Endothelial cell of umbilical vein (primary cell): ENCODE data around the gene UBE2H. TPM values are rescaled to one million over a fixed set of nuclear protein-coding genes. Genes with fewer than 3 reads are reported as not detected.

ENCODE experiments used
- BruUV-seq: library from RNA; stranded (reverse); fragments of 400-500 nt; replicated peaks from 2 replicates; lab custom pipeline; 2021; lab: Mats Ljungman, UMichigan
- CTCF ChIA-PET: fragments of 300-600, 350-600 bp; sonication (Branson Sonifier 250); formaldehyde crosslinking; loops from one replicate; lab custom pipeline; 2021; ENCODE audit warnings: antibody characterized with exemption, inconsistent platforms; lab: Charles Lee
- POLR2A ChIA-PET: fragments of 300-600, 350-600 bp; sonication (Branson Sonifier 250); formaldehyde crosslinking; loops from one replicate; lab custom pipeline; 2021; ENCODE audit warnings: antibody characterized with exemption, inconsistent platforms; lab: Charles Lee
- DNase-seq: peaks from one replicate; pipeline ENCODE4 v3.0.0-alpha.2; 2011; ENCODE audit warnings: low read depth, low spot score
- FAIRE-seq: peaks from 2 replicates; lab custom pipeline; 2011; peaks lifted over from hg19 to GRCh38; lab: Jason Lieb, UNC
- H2AFZ ChIP-seq: 2 replicates; pipeline ENCODE4 v1.6.0; 2012; ENCODE audit warnings: low read depth, low read length, control low read depth, inconsistent platforms
- H3K27ac ChIP-seq: 2 replicates; pipeline ENCODE4 v1.5.1; 2011; ENCODE audit warnings: low read depth, mild to moderate bottlenecking, control low read depth, low read length, moderate library complexity; ENCODE audit not compliant: insufficient read depth
- H3K27me3 ChIP-seq, 2 experiments: 2 replicates each; pipeline versions ENCODE4 v1.6.0 to v1.6.1; 2011; ENCODE audit warnings: low read length in 2 of 2, mixed read lengths in 1 of 2; ENCODE audit not compliant: control insufficient read depth in 2 of 2, insufficient read depth in 2 of 2
- H3K36me3 ChIP-seq, 2 experiments: 2 replicates in 1 of 2; 3 replicates in 1 of 2; pipeline ENCODE4 v1.5.1; 2011; ENCODE audit warnings: low read length in 2 of 2, mild to moderate bottlenecking in 1 of 2, moderate library complexity in 1 of 2; ENCODE audit not compliant: control insufficient read depth in 2 of 2, insufficient read depth in 2 of 2; ENCODE audit errors: extremely low read depth in 1 of 2
- H3K4me1 ChIP-seq: 3 replicates; pipeline ENCODE4 v1.5.1; 2011; ENCODE audit warnings: mild to moderate bottlenecking, low read length; ENCODE audit not compliant: control insufficient read depth, insufficient read depth; ENCODE audit errors: extremely low read depth
- H3K4me2 ChIP-seq: 2 replicates; pipeline ENCODE4 v1.6.1; 2011; ENCODE audit warnings: low read length, control low read depth, mixed read lengths; ENCODE audit not compliant: insufficient read depth
- H3K4me3 ChIP-seq, 3 experiments: fragments of 200-600 bp in 1 of 3; sonication (generic), shearing (Covaris generic) in 1 of 3; replicated peaks in 1 of 3; 2 replicates each; pipeline ENCODE4 v1.5.1; 2011 to 2016; ENCODE audit warnings: control low read depth in 3 of 3, low read length in 3 of 3, mild to moderate bottlenecking in 2 of 3, inconsistent platforms in 1 of 3, low read depth in 1 of 3, moderate library complexity in 1 of 3; ENCODE audit not compliant: insufficient read depth in 1 of 3
- H3K79me2 ChIP-seq: 2 replicates; pipeline ENCODE4 v1.6.0; 2012; ENCODE audit warnings: low read length, inconsistent platforms; ENCODE audit not compliant: control insufficient read depth, insufficient read depth
- H3K9ac ChIP-seq: replicated peaks from 2 replicates; pipeline ENCODE3; 2011; ENCODE audit warnings: low read length, control low read depth; ENCODE audit not compliant: insufficient read depth; ENCODE audit errors: extremely low read depth
- H3K9me1 ChIP-seq: replicated peaks from 3 replicates; pipeline ENCODE4 v1.6.0; 2011; ENCODE audit warnings: mild to moderate bottlenecking, low read length; ENCODE audit not compliant: control insufficient read depth, insufficient read depth; ENCODE audit errors: extremely low read depth
- H3K9me3 ChIP-seq: replicated peaks from 2 replicates; pipeline ENCODE4 v1.5.1; 2012; ENCODE audit warnings: low read length, inconsistent platforms; ENCODE audit not compliant: control insufficient read depth, insufficient read depth
- H4K20me1 ChIP-seq: replicated peaks from 2 replicates; pipeline ENCODE3; 2011; ENCODE audit warnings: mild to moderate bottlenecking, low read length; ENCODE audit not compliant: control insufficient read depth, insufficient read depth; ENCODE audit errors: extremely low read depth
- EZH2 ChIP-seq: IDR thresholded peaks from 2 replicates; pipeline ENCODE4 v1.6.1; 2012; ENCODE audit warnings: borderline replicate concordance, low read depth, mild to moderate bottlenecking, moderate library complexity, low read length, inconsistent platforms; ENCODE audit not compliant: severe bottlenecking
- FOS ChIP-seq: IDR thresholded peaks from 2 replicates; pipeline ENCODE4 v1.6.1; 2011; ENCODE audit warnings: mild to moderate bottlenecking, low read length, moderate library complexity, borderline replicate concordance; ENCODE audit not compliant: insufficient read depth
- GATA2 ChIP-seq: IDR thresholded peaks from 2 replicates; pipeline ENCODE4 v1.7.0; 2011; ENCODE audit warnings: low read depth, mild to moderate bottlenecking, moderate library complexity, mixed read lengths, low read length; ENCODE audit not compliant: insufficient read length, insufficient read depth
- JUN ChIP-seq: IDR thresholded peaks from 2 replicates; pipeline ENCODE4 v1.6.1; 2011; ENCODE audit warnings: borderline replicate concordance, low read depth; ENCODE audit not compliant: insufficient read length, insufficient read depth
- MYC ChIP-seq: IDR thresholded peaks from one replicate; pipeline ENCODE4 v1.6.1; 2011; ENCODE audit warnings: mild to moderate bottlenecking, low read depth, low read length
- POLR2A ChIP-seq: IDR thresholded peaks from 2 replicates; pipeline ENCODE4 v1.6.1; 2012; ENCODE audit warnings: low read depth, mild to moderate bottlenecking, control low read depth, low read length
- POLR2AphosphoS5 ChIP-seq: IDR thresholded peaks from 2 replicates; pipeline ENCODE4 v1.6.1; 2012; ENCODE audit warnings: low read depth, mild to moderate bottlenecking, control low read depth, low read length, moderate library complexity; ENCODE audit not compliant: insufficient read depth
- dilution Hi-C: fragments of 300-500 bp; cut with MboI; formaldehyde crosslinking; loops from one replicate; pipeline ENCODE4 v1.15.0; 2019; ENCODE audit warnings: low sequenced_read_pairs; ENCODE audit not compliant: extremely low pct_ligation_motif_present
- intact Hi-C: fragments of 100-400 bp; cut with micrococcal nuclease; formaldehyde crosslinking; loops from one replicate; pipeline ENCODE4 v1.10.0; 2022
- polyA plus RNA-seq, 4 experiments: library from polyadenylated mRNA; depleted of rRNA in 3 of 4; stranded (reverse) in 3 of 4; unstranded in 1 of 4; fragments of >200 nt; gene quantifications; 2 replicates each; pipeline versions ENCODE4 v1.2.1 to v1.2.3, GENCODE V29; 2011 to 2012; ENCODE audit warnings: missing spikeins in 1 of 4
- total RNA-seq: library from RNA; stranded (reverse); gene quantifications from 2 replicates; pipeline ENCODE4 v1.2.3, GENCODE V29; 2021
- TF ChIP-seq, protein P1 (sequence below), 2 donors: IDR thresholded peaks; 1 replicate in 1 of 2; 2 replicates in 1 of 2; pipeline ENCODE4 v1.5.1; 2011; ENCODE audit warnings: low read length in 2 of 2, mild to moderate bottlenecking in 2 of 2, moderate library complexity in 2 of 2, control low read depth in 1 of 2, inconsistent platforms in 1 of 2, low read depth in 1 of 2; ENCODE audit not compliant: insufficient read depth in 1 of 2; ENCODE audit errors: extremely low read depth in 1 of 2
- TF ChIP-seq, protein P2 (sequence below): IDR thresholded peaks from 2 replicates; pipeline ENCODE4 v1.6.1; 2011; ENCODE audit not compliant: insufficient read depth, insufficient read length

UBE2H gene
- total and polyA plus RNA-seq, 2 donors (not counting 3 experiments of a cell fraction or from before 2014, with no cell fraction given) = 51.7 to 90.1 TPM

DNA sequence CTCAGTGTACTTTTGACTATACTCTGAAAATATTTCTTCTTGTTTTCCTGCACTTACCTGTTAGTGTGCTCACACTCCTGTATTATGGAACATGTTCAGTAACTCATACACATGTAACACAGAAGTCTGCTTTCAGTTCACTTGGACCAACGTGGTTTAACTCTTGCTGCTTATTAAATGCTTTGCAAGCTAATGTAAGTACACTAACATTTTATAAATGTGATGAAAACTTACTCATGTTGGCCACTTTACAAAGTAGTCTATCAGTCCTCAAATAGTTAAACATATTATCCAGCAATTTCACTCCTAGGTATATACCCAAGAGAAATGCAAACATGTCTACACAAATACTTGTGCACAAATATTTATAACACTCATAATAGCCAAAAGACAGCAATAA lies 98.4 kb downstream of the UBE2H start:
- Histone ChIP-seq H3K27ac (no peak overlapping the region), H2AFZ (no peak overlapping the region), H3K9me1 (no peaks in the 10 kb centered on the region), H3K79me2 (peaks cover 15% of the 10 kb centered on the region), H4K20me1 (peaks cover 3% of the 10 kb centered on the region), H3K36me3 (peaks cover 0 to 5% of the 10 kb centered on the region in 2 experiments), H3K4me2 (peak overlapping the region; percentile 91), H3K9me3 (no peaks in the 10 kb centered on the region), H3K4me3 (no peak overlapping the region), H3K9ac (no peak overlapping the region), H3K27me3 (no peaks in the 10 kb centered on the region), H3K4me1 (peaks cover 23% of the 10 kb centered on the region)
- FAIRE-seq = no peak
- no peak for TF ChIP-seq MYC
- TF ChIP-seq FOS = no peak
- TF ChIP-seq EZH2 = no peak
- no peak for TF ChIP-seq POLR2AphosphoS5
- TF ChIP-seq, protein P1, sequence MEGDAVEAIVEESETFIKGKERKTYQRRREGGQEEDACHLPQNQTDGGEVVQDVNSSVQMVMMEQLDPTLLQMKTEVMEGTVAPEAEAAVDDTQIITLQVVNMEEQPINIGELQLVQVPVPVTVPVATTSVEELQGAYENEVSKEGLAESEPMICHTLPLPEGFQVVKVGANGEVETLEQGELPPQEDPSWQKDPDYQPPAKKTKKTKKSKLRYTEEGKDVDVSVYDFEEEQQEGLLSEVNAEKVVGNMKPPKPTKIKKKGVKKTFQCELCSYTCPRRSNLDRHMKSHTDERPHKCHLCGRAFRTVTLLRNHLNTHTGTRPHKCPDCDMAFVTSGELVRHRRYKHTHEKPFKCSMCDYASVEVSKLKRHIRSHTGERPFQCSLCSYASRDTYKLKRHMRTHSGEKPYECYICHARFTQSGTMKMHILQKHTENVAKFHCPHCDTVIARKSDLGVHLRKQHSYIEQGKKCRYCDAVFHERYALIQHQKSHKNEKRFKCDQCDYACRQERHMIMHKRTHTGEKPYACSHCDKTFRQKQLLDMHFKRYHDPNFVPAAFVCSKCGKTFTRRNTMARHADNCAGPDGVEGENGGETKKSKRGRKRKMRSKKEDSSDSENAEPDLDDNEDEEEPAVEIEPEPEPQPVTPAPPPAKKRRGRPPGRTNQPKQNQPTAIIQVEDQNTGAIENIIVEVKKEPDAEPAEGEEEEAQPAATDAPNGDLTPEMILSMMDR (IDR thresholded peaks at IDR 0.05; ENCODE audit: extremely low read depth in 1 of 2, insufficient read depth in 1 of 2, low read depth in 1 of 2, low read length in 2 of 2) = no peak
- no peak for TF ChIP-seq JUN
- no peak for TF ChIP-seq GATA2
- TF ChIP-seq POLR2A = no peak
- TF ChIP-seq, protein P2, sequence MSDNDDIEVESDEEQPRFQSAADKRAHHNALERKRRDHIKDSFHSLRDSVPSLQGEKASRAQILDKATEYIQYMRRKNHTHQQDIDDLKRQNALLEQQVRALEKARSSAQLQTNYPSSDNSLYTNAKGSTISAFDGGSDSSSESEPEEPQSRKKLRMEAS = no peak
- dilution Hi-C loops = no loop called here
- no peak for DNase-seq
- intact Hi-C loops = loop anchor here (5.0 kb wide), 1 partner anchor 43 kb away; no protein-coding TSS in a partner anchor
- ChIA-PET POLR2A (no interaction called here), CTCF (interaction anchor here (1.1 to 3.0 kb wide), 2 partner anchors 9 to 25 kb away, joined by 3 to 17 read pairs; no protein-coding TSS in a partner anchor)
- BruUV-seq = no TSS peak
